GM21526 (cell line): Measurements from ENCODE around the gene ABCC4.
"Not testable (repeated sequence)": the region's sequence is repeated elsewhere in the genome, so short reads cannot be mapped to it uniquely, and the experiment has no call there.

Experiments
- ATAC-seq: cut with Tn5 transposase; IDR thresholded peaks from one replicate; pipeline ENCODE4 v1.9.1; 2021; ENCODE audit warnings: moderate library complexity; ENCODE audit not compliant: unreplicated experiment, low FRiP score

ABCC4 gene

GRCh38 chr13:95201814-95202651, 99.2 kb downstream of the ABCC4 start:
- no peak for ATAC-seq

- ATAC-seq, result not testable (repeated sequence)
These were observed 100.8 kb downstream of the ABCC4 start for GRCh38 chr13:95200386-95200957.

GRCh38 chr13:95199896-95200295, 101.4 kb downstream of the ABCC4 start:
- no peak for ATAC-seq

- not testable (repeated sequence) for ATAC-seq
These were observed 102.6 kb downstream of the ABCC4 start for GRCh38 chr13:95198606-95199005.

- no peak for ATAC-seq
These were observed 103.7 kb downstream of the ABCC4 start for GRCh38 chr13:95197548-95197947.

GRCh38 chr13:95195146-95195545, 106.1 kb downstream of the ABCC4 start:
- no peak for ATAC-seq

GRCh38 chr13:95193509-95194230, 107.6 kb downstream of the ABCC4 start:
- ATAC-seq, result no peak

- no peak for ATAC-seq
These were observed 108.3 kb downstream of the ABCC4 start for GRCh38 chr13:95192998-95193397.

- ATAC-seq, result not testable (repeated sequence)
These were observed 108.7 kb downstream of the ABCC4 start for GRCh38 chr13:95192564-95192945.

GRCh38 chr13:95191821-95192563, 109.3 kb downstream of the ABCC4 start:
- ATAC-seq, result peak; percentile 80

- ATAC-seq, result no peak
These were observed 113.1 kb downstream of the ABCC4 start for GRCh38 chr13:95188128-95188527.

- ATAC-seq, result no peak
These were observed 115.4 kb downstream of the ABCC4 start for GRCh38 chr13:95185851-95186250.

GRCh38 chr13:95185311-95185710, 115.9 kb downstream of the ABCC4 start:
- ATAC-seq, result no peak

- ATAC-seq, result no peak
These were observed 116.9 kb downstream of the ABCC4 start for GRCh38 chr13:95184317-95184716.

GRCh38 chr13:95182570-95183265, 118.5 kb downstream of the ABCC4 start:
- ATAC-seq, result peak; percentile 52

GRCh38 chr13:95181586-95181985, 119.7 kb downstream of the ABCC4 start:
- ATAC-seq, result peak; percentile 75

GRCh38 chr13:95180513-95181245, 120.6 kb downstream of the ABCC4 start:
- no peak for ATAC-seq

- no peak for ATAC-seq
These were observed 124.5 kb downstream of the ABCC4 start for GRCh38 chr13:95176611-95177259.

GRCh38 chr13:95174517-95174916, 126.7 kb downstream of the ABCC4 start:
- no peak for ATAC-seq
